Astrocyte (in vitro differentiated cells and primary cell): ENCODE results near the gene GJB6. TPM values are rescaled to one million over a fixed set of nuclear protein-coding genes. Genes with fewer than 3 reads are reported as not detected.

Experiments used
- DNase-seq: peaks from one replicate; pipeline ENCODE4 v3.0.0-alpha.2; 2010; ENCODE audit warnings: low read depth
- FAIRE-seq: peaks from 2 replicates; lab custom pipeline; 2011; peaks lifted over from hg19 to GRCh38; lab: Jason Lieb, UNC
- H2AFZ ChIP-seq: 2 replicates; pipeline ENCODE4 v1.6.0; 2012; ENCODE audit warnings: low read depth, low read length, inconsistent platforms
- H3K27ac ChIP-seq: 2 replicates; pipeline ENCODE4 v1.5.1; 2011; ENCODE audit warnings: low read depth, low read length, inconsistent platforms
- H3K27me3 ChIP-seq: 2 replicates; pipeline ENCODE4 v1.6.0; 2011; ENCODE audit warnings: low read length, inconsistent platforms; ENCODE audit not compliant: insufficient read depth
- H3K36me3 ChIP-seq: 2 replicates; pipeline ENCODE4 v1.5.1; 2011; ENCODE audit warnings: low read length, inconsistent platforms; ENCODE audit not compliant: insufficient read depth
- H3K4me1 ChIP-seq: 2 replicates; pipeline ENCODE4 v1.5.1; 2011; ENCODE audit warnings: low read length, inconsistent platforms; ENCODE audit not compliant: insufficient read depth
- H3K4me2 ChIP-seq: 2 replicates; pipeline ENCODE4 v1.6.0; 2012; ENCODE audit warnings: low read length, inconsistent platforms
- H3K4me3 ChIP-seq: 2 replicates; pipeline ENCODE4 v1.5.1; 2011; ENCODE audit warnings: low read depth, mild to moderate bottlenecking, low read length, inconsistent platforms; ENCODE audit not compliant: insufficient read depth
- H3K79me2 ChIP-seq: 2 replicates; pipeline ENCODE4 v1.6.0; 2012; ENCODE audit warnings: mild to moderate bottlenecking, low read length, inconsistent platforms; ENCODE audit not compliant: insufficient read depth
- H3K9ac ChIP-seq: 2 replicates; pipeline ENCODE4 v1.6.0; 2012; ENCODE audit warnings: mild to moderate bottlenecking, low read length, inconsistent platforms
- H3K9me3 ChIP-seq: 2 replicates; pipeline ENCODE4 v1.5.1; 2012; ENCODE audit warnings: low read depth, mild to moderate bottlenecking, low read length, inconsistent platforms; ENCODE audit not compliant: insufficient read depth
- H4K20me1 ChIP-seq: 2 replicates; pipeline ENCODE4 v1.6.0; 2012; ENCODE audit warnings: low read length, inconsistent platforms; ENCODE audit not compliant: insufficient read depth
- H3K27ac Mint-ChIP-seq: one replicate; pipeline ENCODE4 v1.8.0; 2021; ENCODE audit warnings: mild to moderate bottlenecking, mixed read lengths; ENCODE audit not compliant: unreplicated experiment
- H3K27me3 Mint-ChIP-seq: one replicate; pipeline ENCODE4 v1.8.0; 2021; ENCODE audit warnings: low read depth, mixed read lengths; ENCODE audit not compliant: unreplicated experiment
- H3K36me3 Mint-ChIP-seq: one replicate; pipeline ENCODE4 v1.8.0; 2021; ENCODE audit warnings: low read depth, mixed read lengths; ENCODE audit not compliant: unreplicated experiment
- H3K4me1 Mint-ChIP-seq: one replicate; pipeline ENCODE4 v1.8.0; 2021; ENCODE audit warnings: low read depth, mixed read lengths; ENCODE audit not compliant: unreplicated experiment
- H3K4me3 Mint-ChIP-seq: one replicate; pipeline ENCODE4 v1.8.0; 2021; ENCODE audit warnings: mild to moderate bottlenecking, moderate library complexity, mixed read lengths; ENCODE audit not compliant: unreplicated experiment
- H3K9me3 Mint-ChIP-seq: one replicate; pipeline ENCODE4 v1.8.0; 2021; ENCODE audit warnings: mild to moderate bottlenecking, mixed read lengths; ENCODE audit not compliant: unreplicated experiment
- EZH2 ChIP-seq: IDR thresholded peaks from 2 replicates; pipeline ENCODE4 v1.6.1; 2012; ENCODE audit warnings: mild to moderate bottlenecking, low read length, inconsistent platforms; ENCODE audit not compliant: insufficient read depth
- total RNA-seq: library from RNA; stranded (reverse); gene quantifications from 2 replicates; pipeline ENCODE4 v1.2.1, GENCODE V29; 2021
- TF ChIP-seq, protein P1 (sequence below): IDR thresholded peaks from 2 replicates; pipeline ENCODE4 v1.5.1; 2011; ENCODE audit warnings: low read depth, mild to moderate bottlenecking, inconsistent platforms, low read length, moderate library complexity; ENCODE audit not compliant: insufficient read depth

GJB6 gene
- total RNA-seq, 1 donor from 2014 or later: not detected

DNA sequence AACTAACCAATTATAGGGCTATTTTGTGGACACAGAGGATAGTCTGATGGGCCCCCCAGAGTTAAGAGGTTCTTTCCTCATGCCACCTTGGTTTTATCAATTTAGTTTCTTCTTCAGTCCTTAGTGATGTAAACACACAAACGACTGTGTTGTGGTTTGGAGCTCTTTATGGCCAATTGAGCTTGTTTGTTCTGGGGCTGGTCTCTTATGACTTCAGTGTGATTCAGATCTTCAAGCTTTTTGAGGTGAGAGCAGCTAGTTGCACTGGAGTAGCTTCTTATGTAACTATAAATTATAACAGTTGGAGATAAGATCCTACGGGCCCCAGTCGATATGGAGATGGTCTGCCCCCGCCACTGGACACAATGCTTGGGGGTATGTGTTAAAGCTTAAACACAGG is 22.0 kb upstream of the GJB6 start:
- DNase-seq (no peak), FAIRE-seq (no peak)
- H3K36me3 Mint-ChIP-seq: no peaks in the 10 kb centered on the region
- Histone ChIP-seq H3K79me2 (no peaks in the 10 kb centered on the region), H3K27ac (no peak overlapping the region), H3K4me2 (no peak overlapping the region), H3K9ac (no peak overlapping the region), H3K9me3 (no peaks in the 10 kb centered on the region), H3K36me3 (no peaks in the 10 kb centered on the region), H3K4me1 (no peaks in the 10 kb centered on the region), H2AFZ (no peak overlapping the region), H3K27me3 (peaks cover 6% of the 10 kb centered on the region), H3K4me3 (no peak overlapping the region), H4K20me1 (no peaks in the 10 kb centered on the region)
- H3K4me1 Mint-ChIP-seq: peaks cover 4% of the 10 kb centered on the region
- H3K9me3 Mint-ChIP-seq: peaks cover 3% of the 10 kb centered on the region
- H3K4me3 Mint-ChIP-seq: no peak overlapping the region
- no peak overlapping the region for H3K27ac Mint-ChIP-seq
- peaks cover 17% of the 10 kb centered on the region for H3K27me3 Mint-ChIP-seq
- TF ChIP-seq EZH2: no peak
- TF ChIP-seq, protein P1, sequence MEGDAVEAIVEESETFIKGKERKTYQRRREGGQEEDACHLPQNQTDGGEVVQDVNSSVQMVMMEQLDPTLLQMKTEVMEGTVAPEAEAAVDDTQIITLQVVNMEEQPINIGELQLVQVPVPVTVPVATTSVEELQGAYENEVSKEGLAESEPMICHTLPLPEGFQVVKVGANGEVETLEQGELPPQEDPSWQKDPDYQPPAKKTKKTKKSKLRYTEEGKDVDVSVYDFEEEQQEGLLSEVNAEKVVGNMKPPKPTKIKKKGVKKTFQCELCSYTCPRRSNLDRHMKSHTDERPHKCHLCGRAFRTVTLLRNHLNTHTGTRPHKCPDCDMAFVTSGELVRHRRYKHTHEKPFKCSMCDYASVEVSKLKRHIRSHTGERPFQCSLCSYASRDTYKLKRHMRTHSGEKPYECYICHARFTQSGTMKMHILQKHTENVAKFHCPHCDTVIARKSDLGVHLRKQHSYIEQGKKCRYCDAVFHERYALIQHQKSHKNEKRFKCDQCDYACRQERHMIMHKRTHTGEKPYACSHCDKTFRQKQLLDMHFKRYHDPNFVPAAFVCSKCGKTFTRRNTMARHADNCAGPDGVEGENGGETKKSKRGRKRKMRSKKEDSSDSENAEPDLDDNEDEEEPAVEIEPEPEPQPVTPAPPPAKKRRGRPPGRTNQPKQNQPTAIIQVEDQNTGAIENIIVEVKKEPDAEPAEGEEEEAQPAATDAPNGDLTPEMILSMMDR: no peak

DNA sequence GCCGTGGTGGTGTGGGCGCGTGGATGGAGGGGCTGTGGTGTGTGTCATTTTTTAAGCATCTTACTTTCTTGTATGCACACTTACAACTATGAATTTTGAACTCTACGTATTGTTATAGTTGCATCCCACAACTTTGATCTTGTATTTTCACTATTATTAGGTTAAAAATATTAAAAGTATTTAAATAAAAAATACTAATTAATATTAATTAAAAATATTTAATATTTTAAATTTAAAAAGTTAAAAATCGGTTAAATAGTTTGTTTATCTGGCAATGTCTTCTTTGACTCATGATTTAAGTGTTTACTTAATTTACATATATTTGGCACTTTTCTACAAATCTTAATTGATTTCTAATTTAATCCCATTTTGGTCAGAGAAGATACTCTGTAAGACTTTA is 17.8 kb upstream of the GJB6 start:
- no peak overlapping the region for H3K27ac ChIP-seq
- Mint-ChIP-seq H3K36me3 (no peaks in the 10 kb centered on the region), H3K4me1 (peaks cover 4% of the 10 kb centered on the region), H3K9me3 (peaks cover 3% of the 10 kb centered on the region), H3K27me3 (peaks cover 13% of the 10 kb centered on the region), H3K27ac (no peak overlapping the region), H3K4me3 (no peak overlapping the region)
- no peaks in the 10 kb centered on the region for H3K9me3 ChIP-seq
- no peak overlapping the region for H3K4me3 ChIP-seq
- H3K79me2 ChIP-seq: no peaks in the 10 kb centered on the region
- no peak overlapping the region for H2AFZ ChIP-seq
- H3K4me2 ChIP-seq: no peak overlapping the region
- peaks cover 5% of the 10 kb centered on the region for H3K27me3 ChIP-seq
- H4K20me1 ChIP-seq: no peaks in the 10 kb centered on the region
- H3K9ac ChIP-seq: no peak overlapping the region
- TF ChIP-seq EZH2: no peak
- TF ChIP-seq, protein P1: no peak
- no peaks in the 10 kb centered on the region for H3K4me1 ChIP-seq
- no peaks in the 10 kb centered on the region for H3K36me3 ChIP-seq
- no peak for DNase-seq
- FAIRE-seq: no peak

DNA sequence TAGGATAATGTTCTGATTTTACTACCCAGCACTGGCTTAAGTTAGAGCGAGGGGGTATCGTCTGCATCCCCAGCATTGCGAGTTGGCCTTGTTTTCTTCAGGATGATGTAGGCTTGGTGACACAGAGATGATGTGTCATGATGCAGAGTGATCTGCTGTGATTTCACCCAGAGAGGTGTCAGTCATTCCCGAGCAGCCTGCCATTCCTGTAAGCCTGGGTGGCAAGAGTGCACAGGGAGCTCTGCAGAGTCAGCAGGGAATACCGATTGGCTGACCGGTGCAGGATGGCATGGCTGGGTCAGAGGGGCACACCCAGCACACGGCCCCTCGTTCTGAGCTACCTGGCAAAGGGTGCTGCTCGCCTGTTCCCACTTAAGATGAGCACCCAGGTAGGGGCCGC is 15.8 kb upstream of the GJB6 start:
- no peak for FAIRE-seq
- Histone ChIP-seq H3K4me2 (no peak overlapping the region), H2AFZ (no peak overlapping the region), H3K27me3 (peaks cover 5% of the 10 kb centered on the region), H3K4me1 (no peaks in the 10 kb centered on the region), H3K79me2 (no peaks in the 10 kb centered on the region), H3K27ac (no peak overlapping the region), H3K9ac (no peak overlapping the region), H3K4me3 (no peak overlapping the region), H4K20me1 (no peaks in the 10 kb centered on the region), H3K36me3 (no peaks in the 10 kb centered on the region), H3K9me3 (no peaks in the 10 kb centered on the region)
- no peak overlapping the region for H3K27ac Mint-ChIP-seq
- no peaks in the 10 kb centered on the region for H3K36me3 Mint-ChIP-seq
- peaks cover 17% of the 10 kb centered on the region for H3K27me3 Mint-ChIP-seq
- H3K4me3 Mint-ChIP-seq: no peak overlapping the region
- DNase-seq: no peak
- peaks cover 4% of the 10 kb centered on the region for H3K4me1 Mint-ChIP-seq
- TF ChIP-seq EZH2: no peak
- TF ChIP-seq, protein P1: no peak
- H3K9me3 Mint-ChIP-seq: peaks cover 7% of the 10 kb centered on the region
